ENCODE results near the gene CYB5A.
"Not testable (repeated sequence)": the region's sequence is repeated elsewhere in the genome, so short reads cannot be mapped to it uniquely, and the experiment has no call there.

Gene CYB5A

GRCh38 chr18:74292982-74293381 lies 1.2 kb upstream of the CYB5A start:
- DNase-seq: not testable (repeated sequence)

GRCh38 chr18:74292541-74292858 lies 737 bp upstream of the CYB5A start:
- no peak for DNase-seq

- DNase-seq: no peak
These were observed 342 bp downstream of the CYB5A start for GRCh38 chr18:74291472-74291770.

DNA sequence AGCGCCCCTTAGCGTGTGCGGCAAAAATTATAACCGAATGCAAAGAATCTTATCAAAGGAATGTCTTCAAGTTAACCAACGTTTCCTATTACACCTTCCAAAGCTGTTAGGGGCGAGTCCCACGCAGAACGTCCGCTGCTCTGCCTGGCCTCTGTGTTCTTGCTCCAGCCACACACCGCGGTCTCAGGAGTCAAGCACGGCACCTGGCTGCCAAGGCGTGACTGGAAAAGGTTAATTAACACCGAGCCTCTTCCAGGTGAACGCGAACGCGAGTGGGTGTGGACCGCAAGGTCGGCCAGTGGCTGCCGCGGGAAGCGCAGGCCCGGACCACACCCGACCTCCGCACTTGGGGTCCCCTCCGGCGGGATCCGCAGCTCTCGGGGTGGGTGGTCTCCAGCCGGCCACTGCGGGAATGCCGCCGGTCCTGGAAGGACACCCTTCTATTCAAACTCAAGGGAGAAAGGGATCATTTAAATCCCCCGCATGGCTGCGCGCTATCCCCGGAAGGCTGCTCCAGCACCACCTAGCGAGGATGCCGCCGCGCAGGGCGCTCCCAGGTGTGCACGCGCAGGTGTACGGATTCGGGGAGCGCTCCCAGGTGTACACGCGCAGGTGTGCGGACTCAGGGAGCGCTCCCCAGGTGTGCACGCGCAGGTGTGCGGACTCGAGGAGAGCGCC lies 830 bp downstream of the CYB5A start:
- DNase-seq: peak; percentile 92

- DNase-seq: no peak
These were observed 1.7 kb downstream of the CYB5A start for GRCh38 chr18:74290021-74290420.

GRCh38 chr18:74289137-74289536 lies 2.6 kb downstream of the CYB5A start:
- DNase-seq: no peak

DNA sequence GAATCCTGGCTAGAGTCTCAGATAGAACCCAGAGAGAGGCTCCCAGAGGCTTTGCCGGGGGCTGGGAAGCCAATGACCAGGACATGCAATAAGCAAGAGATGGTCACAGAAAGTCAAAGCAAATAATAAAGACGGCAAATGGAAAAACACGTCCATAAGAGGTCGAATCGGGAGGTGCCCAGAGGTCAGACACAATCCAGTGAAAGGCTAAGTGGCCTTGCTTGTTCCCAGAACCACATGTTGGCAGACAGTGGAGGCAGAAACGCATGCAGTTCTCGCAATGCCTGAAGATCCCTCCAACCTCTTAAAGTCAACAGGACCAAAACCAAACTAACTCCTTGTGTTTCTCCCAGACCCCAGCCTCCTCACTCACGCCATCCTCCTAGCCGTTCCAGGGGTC lies 3.0 kb downstream of the CYB5A start:
- no peak for DNase-seq

DNA sequence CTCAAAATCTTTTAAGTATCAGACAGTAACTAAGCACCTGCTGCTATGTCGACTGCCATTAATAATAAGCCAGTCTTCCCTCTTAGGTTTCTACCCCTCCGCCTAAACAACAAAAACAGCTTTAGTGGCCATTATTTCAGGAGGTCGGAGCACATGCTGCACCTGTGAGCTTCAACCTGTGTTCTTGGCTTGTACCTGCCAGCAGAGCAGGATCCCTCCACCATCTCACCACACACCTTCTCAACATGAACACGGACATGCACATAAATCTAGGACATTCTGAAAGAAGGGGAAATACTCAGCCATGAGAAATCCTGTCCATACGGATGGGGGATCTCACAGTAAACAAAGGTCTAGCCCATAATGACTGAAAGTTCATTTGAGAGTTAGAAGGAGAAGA lies 3.7 kb downstream of the CYB5A start:
- no peak for DNase-seq

DNA sequence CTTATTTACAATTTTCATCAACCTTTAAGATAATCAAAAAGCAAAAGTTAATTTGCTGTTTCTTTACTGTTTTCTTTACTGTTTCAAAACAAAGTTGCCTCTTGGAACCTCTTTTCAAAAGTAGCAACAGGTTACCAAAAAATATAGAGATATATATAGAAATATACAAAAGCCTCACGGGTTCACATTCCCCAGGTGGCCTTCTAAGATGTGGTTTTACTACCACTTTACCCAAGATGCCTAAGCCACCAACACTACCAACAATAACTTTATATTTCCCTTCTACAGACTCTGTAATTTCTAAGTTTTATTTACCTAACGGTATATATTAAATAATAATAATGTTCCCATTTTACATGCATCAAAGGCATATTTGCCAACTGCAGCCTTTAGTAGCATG lies 4.9 kb downstream of the CYB5A start:
- no peak for DNase-seq

DNA sequence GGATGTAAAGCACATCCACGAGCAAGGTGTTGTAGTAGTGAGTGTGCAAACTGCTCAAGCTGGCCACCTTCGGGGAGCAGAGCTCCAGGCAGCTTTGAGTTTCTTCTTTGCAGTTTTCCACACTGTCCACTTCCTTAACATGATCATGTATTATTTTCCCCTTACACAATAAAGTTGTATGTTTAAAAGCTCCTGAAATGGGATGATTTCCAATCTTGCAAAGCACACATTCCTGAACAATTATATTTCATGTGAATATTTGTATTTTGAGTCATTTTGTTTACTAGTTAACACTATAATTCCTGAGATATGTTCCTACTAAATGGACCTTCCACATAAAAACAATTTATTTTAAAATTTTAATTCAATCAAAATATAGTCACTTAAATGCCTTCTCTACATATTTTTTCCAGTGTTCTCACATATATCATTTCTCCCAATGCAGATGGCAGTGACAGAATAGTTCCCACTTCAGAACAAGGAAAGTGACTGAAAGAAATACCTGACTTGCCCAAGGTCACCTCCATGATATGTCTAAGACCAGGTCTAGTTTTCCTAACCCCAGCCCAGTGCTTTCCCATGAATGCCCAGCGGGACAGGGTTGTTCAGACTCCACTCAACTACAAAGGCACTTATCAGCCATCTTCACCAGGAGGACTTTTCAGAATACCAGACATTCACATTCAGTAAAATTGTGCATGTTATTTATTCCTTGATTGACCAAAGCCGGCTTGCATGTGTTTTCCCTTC lies 5.5 kb downstream of the CYB5A start:
- no peak for DNase-seq

GRCh38 chr18:74285583-74285982 lies 6.2 kb downstream of the CYB5A start:
- not testable (repeated sequence) for DNase-seq

GRCh38 chr18:74284980-74285355 lies 6.8 kb downstream of the CYB5A start:
- DNase-seq: no peak

GRCh38 chr18:74284191-74284979 lies 7.4 kb downstream of the CYB5A start:
- peak; percentile 42 for DNase-seq

DNA sequence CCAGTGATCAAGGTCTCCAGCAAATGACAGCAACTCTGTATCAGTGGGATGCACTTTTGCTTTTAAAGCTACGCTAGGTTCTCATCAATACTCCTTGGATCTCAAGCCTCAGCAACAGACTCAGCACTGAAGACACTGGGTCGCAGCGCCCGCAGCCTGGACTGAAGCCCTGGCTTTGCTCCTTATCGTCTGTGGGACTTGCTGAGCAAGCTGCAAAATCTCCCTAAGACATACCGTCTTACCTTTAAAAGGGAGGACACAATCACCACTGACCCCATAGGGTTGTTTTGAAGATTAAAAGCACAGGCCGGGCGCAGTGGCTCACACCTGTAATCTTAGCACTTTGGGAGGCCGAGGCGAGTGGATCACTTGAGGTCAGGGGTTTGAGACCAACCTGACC lies 8.1 kb downstream of the CYB5A start:
- DNase-seq: no peak

- no peak for DNase-seq
These were observed 8.8 kb downstream of the CYB5A start for GRCh38 chr18:74282755-74283554.

DNA sequence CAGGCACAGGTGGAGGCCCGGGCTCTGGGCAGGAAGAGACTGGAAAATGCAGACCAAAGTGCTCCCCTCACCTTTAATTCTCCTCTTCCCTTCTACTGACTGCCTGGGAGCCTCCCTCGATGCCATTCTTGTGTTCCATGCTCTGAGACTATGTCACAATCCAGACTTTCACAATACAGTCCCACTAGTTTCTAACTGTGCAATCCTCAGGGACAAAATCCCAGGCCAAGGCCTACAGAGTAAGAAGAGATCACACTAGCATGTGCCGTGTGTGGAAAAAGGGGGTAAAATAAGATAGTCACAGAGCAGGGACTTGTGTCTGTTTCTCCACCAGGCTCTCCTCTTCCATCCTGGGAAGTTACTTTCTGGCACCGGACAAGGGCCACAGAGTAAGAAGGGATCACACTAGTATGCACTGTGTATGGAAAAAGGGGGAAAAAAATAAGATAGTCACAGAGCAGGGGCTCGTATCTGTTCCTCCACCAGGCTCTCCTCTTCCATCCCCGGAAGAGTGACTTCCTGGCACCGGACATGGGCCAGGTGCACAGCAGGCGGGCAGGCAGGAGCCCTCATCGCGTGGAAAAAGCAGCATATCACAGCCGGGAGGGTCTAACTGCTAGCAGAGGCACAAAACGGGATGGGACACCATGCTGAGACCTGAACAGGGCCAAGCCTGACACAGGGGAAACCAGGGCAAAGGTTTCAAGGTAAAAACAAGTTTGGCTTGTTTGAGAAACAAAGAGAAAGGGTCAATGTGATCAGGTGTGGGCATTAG lies 9.6 kb downstream of the CYB5A start:
- no peak for DNase-seq

DNA sequence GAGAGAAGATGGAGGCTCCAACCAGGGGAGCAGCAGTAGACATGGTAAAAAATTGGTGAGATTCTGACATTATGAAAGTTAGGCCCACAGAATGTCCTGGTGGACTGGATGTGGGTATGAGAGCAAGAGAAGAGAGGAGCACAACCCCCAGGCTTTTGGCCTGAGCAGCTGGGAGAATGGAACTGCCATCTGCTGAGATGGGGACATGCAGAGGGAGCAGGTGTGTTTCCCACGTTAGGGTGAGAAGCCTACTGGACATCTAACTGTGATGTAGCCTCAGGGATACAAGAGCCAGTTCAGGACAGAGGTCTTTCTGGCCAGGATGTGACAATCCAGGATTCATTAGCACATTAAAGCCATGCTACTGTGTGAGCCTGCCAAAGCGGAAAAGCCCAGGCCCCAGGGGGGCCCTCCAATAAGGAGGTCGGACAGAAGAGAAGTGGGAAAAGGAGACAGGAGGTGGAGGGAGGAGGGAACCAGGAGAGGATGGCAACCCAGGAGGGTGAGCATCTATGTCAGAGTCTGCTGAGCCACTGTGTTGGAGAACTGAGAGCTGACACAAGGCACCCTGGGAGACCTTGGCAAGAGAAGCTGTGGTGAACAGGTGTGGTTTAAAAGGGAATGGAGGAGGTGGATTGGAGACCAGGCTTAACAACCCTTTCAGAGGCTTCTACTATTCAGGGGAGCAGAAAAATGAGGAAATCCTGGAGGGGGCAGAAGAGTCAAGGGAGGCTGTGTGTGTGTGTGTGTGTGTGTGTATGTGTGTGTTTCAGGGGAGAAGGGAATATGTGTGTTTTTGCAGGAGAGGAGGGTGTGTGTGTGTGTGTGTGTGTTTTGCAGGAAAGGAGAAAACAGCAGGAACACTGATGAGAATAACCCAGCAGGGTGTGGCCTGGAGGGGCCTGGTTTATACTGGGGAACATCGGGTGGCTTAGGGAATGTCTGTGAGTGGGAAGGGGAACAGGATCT lies 10.5 kb downstream of the CYB5A start:
- DNase-seq: no peak

- DNase-seq: no peak
These were observed 12.8 kb downstream of the CYB5A start for GRCh38 chr18:74278983-74279382.

DNA sequence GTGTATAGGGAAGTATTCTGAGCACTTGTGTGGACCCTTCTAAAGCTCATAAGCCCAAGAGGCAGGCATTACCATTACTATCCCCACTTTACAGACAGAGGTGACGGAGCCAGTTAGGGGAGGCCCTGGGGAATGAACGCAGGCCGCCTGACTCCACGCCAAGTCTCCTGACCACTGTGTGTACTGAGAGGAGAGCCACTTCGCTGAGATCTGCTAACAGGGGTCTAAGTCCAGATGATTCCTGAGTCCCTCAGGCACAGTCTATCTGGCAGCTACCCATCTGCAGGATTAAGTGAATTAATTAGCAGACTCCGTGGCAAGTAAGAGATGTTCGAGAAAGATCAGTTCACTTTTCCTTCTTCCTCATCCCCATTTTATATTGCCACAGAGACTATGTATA lies 13.7 kb downstream of the CYB5A start:
- no peak for DNase-seq

DNA sequence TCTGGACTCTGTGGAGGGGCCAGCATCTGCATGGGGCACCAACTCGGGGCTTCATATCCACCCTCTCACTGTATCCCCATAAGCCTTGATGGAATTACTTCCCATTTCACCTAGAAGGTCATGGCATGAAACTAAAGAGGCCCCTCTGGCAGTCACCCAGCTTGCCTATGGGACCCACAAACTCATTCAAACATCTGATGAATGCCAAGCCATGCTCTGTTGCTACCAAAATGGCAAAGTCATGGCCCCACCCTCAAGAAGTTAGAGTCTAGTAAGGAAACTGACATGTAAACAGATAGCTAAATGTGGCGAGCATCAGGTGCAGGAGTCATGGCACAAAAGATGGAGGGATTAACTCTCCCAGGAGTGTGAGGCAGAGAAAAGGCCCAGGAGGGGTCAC lies 14.5 kb downstream of the CYB5A start:
- DNase-seq: no peak

DNA sequence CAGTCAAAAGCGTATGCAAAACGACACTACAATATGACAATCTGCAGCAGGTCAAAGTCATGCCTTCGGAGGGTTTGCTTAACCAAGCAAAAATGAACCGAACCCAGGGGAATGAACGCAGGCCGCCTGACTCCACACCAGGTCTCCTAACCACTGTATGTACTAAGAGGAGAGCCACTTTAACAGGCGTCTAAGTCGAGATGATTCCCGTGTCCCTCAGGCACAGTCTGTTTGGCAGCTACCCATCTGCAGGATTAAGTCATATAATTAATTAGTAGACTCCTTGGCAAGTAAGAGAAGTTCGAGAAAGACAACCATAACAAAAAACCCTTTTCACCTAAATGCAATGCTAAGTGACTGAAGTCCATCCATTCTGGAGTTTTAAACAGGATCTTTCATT lies 15.2 kb downstream of the CYB5A start:
- DNase-seq: no peak

Measured in NCI-H510A (cell line).